NB4 (cell line): ENCODE data around the gene COL11A1.

Experiments used
- MYC ChIP-seq: IDR thresholded peaks from 2 replicates; pipeline ENCODE4 v1.6.1; 2011; ENCODE audit warnings: low read depth, low read length
- POLR2A ChIP-seq: IDR thresholded peaks from 2 replicates; pipeline ENCODE4 v1.6.1; 2011; ENCODE audit warnings: mild to moderate bottlenecking; ENCODE audit not compliant: insufficient read length; ENCODE audit errors: extremely low read depth
- TF ChIP-seq, protein P1 (sequence below): IDR thresholded peaks from one replicate; pipeline ENCODE4 v1.5.1; 2012; ENCODE audit warnings: low read depth, low read length
- TF ChIP-seq, protein P2 (sequence below): IDR thresholded peaks from 2 replicates; pipeline ENCODE4 v1.6.1; 2011; ENCODE audit warnings: low read depth, low read length

DNA sequence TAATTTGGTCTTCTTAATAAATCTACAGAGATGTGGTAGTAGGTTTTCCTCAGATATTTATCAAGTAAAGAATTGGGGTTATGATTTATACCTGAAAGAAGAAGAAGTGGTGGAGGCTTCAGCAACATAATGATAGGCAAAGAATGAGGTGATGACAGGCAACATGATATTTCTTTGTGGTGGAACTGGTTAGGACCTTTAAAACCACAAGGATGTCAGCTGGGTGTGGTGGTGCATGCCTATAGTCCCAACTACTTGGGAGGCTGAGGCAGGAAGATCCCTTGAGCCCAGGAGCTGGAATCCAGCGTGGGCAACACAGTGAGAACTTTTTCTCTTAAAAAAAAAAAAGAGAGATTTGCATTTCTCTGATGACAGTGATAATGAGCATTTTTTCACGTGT is 34.1 kb upstream of the COL11A1 start:
- TF ChIP-seq, protein P1, sequence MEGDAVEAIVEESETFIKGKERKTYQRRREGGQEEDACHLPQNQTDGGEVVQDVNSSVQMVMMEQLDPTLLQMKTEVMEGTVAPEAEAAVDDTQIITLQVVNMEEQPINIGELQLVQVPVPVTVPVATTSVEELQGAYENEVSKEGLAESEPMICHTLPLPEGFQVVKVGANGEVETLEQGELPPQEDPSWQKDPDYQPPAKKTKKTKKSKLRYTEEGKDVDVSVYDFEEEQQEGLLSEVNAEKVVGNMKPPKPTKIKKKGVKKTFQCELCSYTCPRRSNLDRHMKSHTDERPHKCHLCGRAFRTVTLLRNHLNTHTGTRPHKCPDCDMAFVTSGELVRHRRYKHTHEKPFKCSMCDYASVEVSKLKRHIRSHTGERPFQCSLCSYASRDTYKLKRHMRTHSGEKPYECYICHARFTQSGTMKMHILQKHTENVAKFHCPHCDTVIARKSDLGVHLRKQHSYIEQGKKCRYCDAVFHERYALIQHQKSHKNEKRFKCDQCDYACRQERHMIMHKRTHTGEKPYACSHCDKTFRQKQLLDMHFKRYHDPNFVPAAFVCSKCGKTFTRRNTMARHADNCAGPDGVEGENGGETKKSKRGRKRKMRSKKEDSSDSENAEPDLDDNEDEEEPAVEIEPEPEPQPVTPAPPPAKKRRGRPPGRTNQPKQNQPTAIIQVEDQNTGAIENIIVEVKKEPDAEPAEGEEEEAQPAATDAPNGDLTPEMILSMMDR = no peak
- TF ChIP-seq, protein P2, sequence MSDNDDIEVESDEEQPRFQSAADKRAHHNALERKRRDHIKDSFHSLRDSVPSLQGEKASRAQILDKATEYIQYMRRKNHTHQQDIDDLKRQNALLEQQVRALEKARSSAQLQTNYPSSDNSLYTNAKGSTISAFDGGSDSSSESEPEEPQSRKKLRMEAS = no peak
- TF ChIP-seq POLR2A (no peak), MYC (no peak)
